CD4-positive, alpha-beta memory T cell (primary cell): ENCODE measurements around the gene CPPED1. TPM values are rescaled to one million over a fixed set of nuclear protein-coding genes. Genes with fewer than 3 reads are reported as not detected.

Source experiments
- CTCF ChIA-PET: fragments of 350-600 bp; sonication (Branson Sonifier 250); formaldehyde crosslinking; loops from one replicate; lab custom pipeline; 2021; ENCODE audit warnings: inconsistent platforms; ENCODE audit not compliant: partially characterized antibody; lab: Charles Lee
- POLR2A ChIA-PET: fragments of 350-600 bp; sonication (Branson Sonifier 250); formaldehyde crosslinking; loops from one replicate; lab custom pipeline; 2021; ENCODE audit not compliant: partially characterized antibody; lab: Charles Lee
- DNase-seq, 5 donors: peaks; one replicate each; pipeline versions ENCODE4 v3.0.0 to v3.0.0-alpha.2; 2020 to 2022; ENCODE audit warnings: mixed read lengths in 1 of 5
- H3K27ac ChIP-seq: one replicate; pipeline ENCODE4 v1.7.0; 2013; ENCODE audit warnings: low read depth, low read length
- H3K27me3 ChIP-seq: 2 replicates; pipeline ENCODE4 v1.7.0; 2013; ENCODE audit warnings: mild to moderate bottlenecking, low read length, moderate library complexity; ENCODE audit not compliant: insufficient read depth
- H3K36me3 ChIP-seq: 2 replicates; pipeline ENCODE4 v1.7.0; 2013; ENCODE audit warnings: mild to moderate bottlenecking, low read length, moderate library complexity; ENCODE audit not compliant: insufficient read depth
- H3K4me1 ChIP-seq: 2 replicates; pipeline ENCODE4 v1.7.0; 2013; ENCODE audit warnings: mild to moderate bottlenecking, low read length, moderate library complexity; ENCODE audit not compliant: insufficient read depth
- H3K4me3 ChIP-seq, 2 donors: one replicate each; pipeline ENCODE4 v1.7.0; 2013; ENCODE audit warnings: low read length in 2 of 2, mild to moderate bottlenecking in 1 of 2
- H3K9me3 ChIP-seq, 2 donors: one replicate each; pipeline ENCODE4 v1.7.0; 2013; ENCODE audit warnings: low read length in 2 of 2, control low read depth in 1 of 2; ENCODE audit not compliant: control insufficient read depth in 1 of 2
- H3K27ac Mint-ChIP-seq, 7 donors: one replicate each; pipeline ENCODE4 v1.8.0; 2020 to 2021; ENCODE audit warnings: mixed read lengths in 7 of 7, mild to moderate bottlenecking in 6 of 7, inconsistent platforms in 3 of 7, moderate library complexity in 3 of 7
- H3K27me3 Mint-ChIP-seq, 2 donors: one replicate each; pipeline ENCODE4 v1.8.0; 2020 to 2021; ENCODE audit warnings: mixed read lengths in 2 of 2
- H3K36me3 Mint-ChIP-seq, 2 donors: one replicate each; pipeline ENCODE4 v1.8.0; 2020 to 2021; ENCODE audit warnings: mixed read lengths in 2 of 2, inconsistent platforms in 1 of 2, mild to moderate bottlenecking in 1 of 2
- H3K4me1 Mint-ChIP-seq, 4 donors: one replicate each; pipeline ENCODE4 v1.8.0; 2020 to 2021; ENCODE audit warnings: mixed read lengths in 4 of 4, mild to moderate bottlenecking in 1 of 4
- H3K4me3 Mint-ChIP-seq, 8 donors: one replicate each; pipeline ENCODE4 v1.8.0; 2020 to 2021; ENCODE audit warnings: mixed read lengths in 8 of 8, mild to moderate bottlenecking in 7 of 8, moderate library complexity in 6 of 8, inconsistent platforms in 3 of 8
- H3K9me3 Mint-ChIP-seq, 8 donors: one replicate each; pipeline ENCODE4 v1.8.0; 2020 to 2021; ENCODE audit warnings: mixed read lengths in 8 of 8, mild to moderate bottlenecking in 5 of 8, inconsistent platforms in 3 of 8, moderate library complexity in 1 of 8
- intact Hi-C: fragments of 100-400 bp; cut with micrococcal nuclease; formaldehyde crosslinking; loops from one replicate; pipeline ENCODE4 v1.15.1; 2023
- polyA plus RNA-seq, 2 donors: library from polyadenylated mRNA; unstranded; fragments of 300-500 nt; fragmentation: Illumina TruSeq; gene quantifications; one replicate each; pipeline ENCODE4 v1.2.3, GENCODE V29; 2021
- total RNA-seq, 2 experiments: library from RNA; stranded (reverse); gene quantifications; one replicate each; pipeline ENCODE4 v1.2.3, GENCODE V29; 2021

CPPED1 gene
- total and polyA plus RNA-seq, 4 experiments from 2014 or later: 7.6 to 12.2 (median 8.9) TPM

DNA sequence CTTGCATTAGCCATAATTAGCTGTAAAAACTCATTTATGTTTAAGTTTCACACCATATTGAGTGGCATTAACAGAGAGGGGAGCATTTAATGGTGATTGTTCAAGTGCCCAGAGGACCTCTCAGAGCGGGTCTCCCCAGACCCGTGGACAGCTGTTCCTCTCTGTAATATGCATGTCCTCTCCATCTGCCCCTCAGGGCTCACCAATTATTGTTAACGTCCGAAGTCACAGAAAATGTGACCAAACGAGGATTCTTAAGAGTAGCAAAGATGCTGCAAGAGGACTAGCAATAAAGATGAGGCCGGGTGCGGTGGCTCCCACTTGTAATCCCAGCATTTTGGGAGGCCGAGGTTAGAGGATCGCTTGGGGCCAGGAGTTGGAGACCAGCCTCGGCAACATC, 130.2 kb downstream of the CPPED1 start:
- ChIA-PET POLR2A (no interaction called here), CTCF (no interaction called here)
- H3K4me3 Mint-ChIP-seq: no peak overlapping the region
- no peak overlapping the region for H3K4me3 ChIP-seq
- H3K9me3 Mint-ChIP-seq: peaks cover 2 to 25% (median 12%) of the 10 kb centered on the region in 8 donors
- no peaks in the 10 kb centered on the region for H3K36me3 ChIP-seq
- H3K27me3 Mint-ChIP-seq: no peaks in the 10 kb centered on the region
- H3K36me3 Mint-ChIP-seq: peaks cover 27 to 33% of the 10 kb centered on the region in 2 donors
- peaks cover 5% of the 10 kb centered on the region for H3K4me1 ChIP-seq
- no peak for DNase-seq
- H3K9me3 ChIP-seq: peaks cover 0 to 5% of the 10 kb centered on the region in 2 donors
- no peaks in the 10 kb centered on the region for H3K27me3 ChIP-seq
- H3K4me1 Mint-ChIP-seq: peaks cover 8 to 19% (median 15%) of the 10 kb centered on the region in 4 donors
- H3K27ac Mint-ChIP-seq: no peak overlapping the region
- intact Hi-C loops: no loop called here
- no peak overlapping the region for H3K27ac ChIP-seq

DNA sequence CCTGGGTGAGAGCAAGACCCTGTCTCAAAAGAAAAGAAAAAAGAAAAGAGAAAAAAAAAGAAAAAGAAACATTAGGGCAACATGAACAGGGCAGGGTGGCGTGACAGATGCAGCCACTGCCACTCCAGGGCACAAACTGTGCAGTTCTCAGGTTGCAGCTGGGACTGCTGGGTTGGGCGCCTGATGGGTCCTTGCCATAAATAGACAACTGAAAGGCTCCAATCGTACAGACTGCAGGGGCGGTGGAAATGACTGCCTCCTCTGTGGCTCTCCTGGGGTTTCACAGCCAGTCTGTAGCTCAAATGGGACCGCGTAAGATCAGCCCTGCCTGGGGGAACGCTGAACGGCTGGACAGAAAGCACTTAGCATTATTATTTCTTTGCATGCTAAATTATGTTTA, 130.7 kb downstream of the CPPED1 start:
- Histone ChIP-seq H3K4me1 (peaks cover 5% of the 10 kb centered on the region), H3K9me3 (peaks cover 0 to 5% of the 10 kb centered on the region in 2 donors), H3K36me3 (no peaks in the 10 kb centered on the region), H3K27me3 (no peaks in the 10 kb centered on the region), H3K27ac (no peak overlapping the region), H3K4me3 (no peak overlapping the region)
- intact Hi-C loops: no loop called here
- DNase-seq: no peak
- POLR2A ChIA-PET: no interaction called here
- no peak overlapping the region for H3K27ac Mint-ChIP-seq
- H3K9me3 Mint-ChIP-seq: peaks cover 2 to 30% (median 14%) of the 10 kb centered on the region in 8 donors
- H3K4me3 Mint-ChIP-seq: no peak overlapping the region
- H3K27me3 Mint-ChIP-seq: no peaks in the 10 kb centered on the region
- CTCF ChIA-PET: no interaction called here
- H3K36me3 Mint-ChIP-seq: peaks cover 27 to 35% of the 10 kb centered on the region in 2 donors
- H3K4me1 Mint-ChIP-seq: peaks cover 8 to 15% (median 12%) of the 10 kb centered on the region in 4 donors

DNA sequence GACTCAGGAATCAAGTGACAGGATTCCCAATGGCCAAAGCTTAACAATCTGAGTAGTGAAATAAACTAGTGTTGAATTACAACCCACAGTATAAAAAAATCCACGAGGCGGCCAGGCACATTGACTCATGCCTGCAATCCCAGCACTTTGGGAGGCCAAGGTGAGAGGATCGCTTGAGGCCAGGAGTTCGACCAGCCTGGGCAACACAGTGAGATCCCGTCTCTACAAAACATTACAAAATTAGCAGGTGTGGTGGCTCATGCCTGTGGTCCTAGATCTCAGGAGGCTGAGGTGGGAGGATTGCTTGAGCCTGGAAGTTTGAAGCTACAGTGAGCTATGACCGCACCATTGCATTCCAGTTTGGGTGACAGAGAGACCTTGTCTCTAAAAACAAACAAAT, 133.8 kb downstream of the CPPED1 start:
- CTCF ChIA-PET: no interaction called here
- H3K36me3 ChIP-seq: no peaks in the 10 kb centered on the region
- no peak overlapping the region for H3K4me3 Mint-ChIP-seq
- H3K9me3 Mint-ChIP-seq: peaks cover 2 to 43% (median 32%) of the 10 kb centered on the region in 8 donors
- POLR2A ChIA-PET: no interaction called here
- H3K4me3 ChIP-seq: no peak overlapping the region
- H3K9me3 ChIP-seq: peaks cover 0 to 5% of the 10 kb centered on the region in 2 donors
- no peaks in the 10 kb centered on the region for H3K4me1 Mint-ChIP-seq
- no peaks in the 10 kb centered on the region for H3K27me3 ChIP-seq
- peaks cover 29 to 56% of the 10 kb centered on the region in 2 donors for H3K36me3 Mint-ChIP-seq
- DNase-seq: no peak
- H3K4me1 ChIP-seq: no peaks in the 10 kb centered on the region
- H3K27me3 Mint-ChIP-seq: no peaks in the 10 kb centered on the region
- H3K27ac Mint-ChIP-seq: no peak overlapping the region
- H3K27ac ChIP-seq: no peak overlapping the region
- intact Hi-C loops: no loop called here

DNA sequence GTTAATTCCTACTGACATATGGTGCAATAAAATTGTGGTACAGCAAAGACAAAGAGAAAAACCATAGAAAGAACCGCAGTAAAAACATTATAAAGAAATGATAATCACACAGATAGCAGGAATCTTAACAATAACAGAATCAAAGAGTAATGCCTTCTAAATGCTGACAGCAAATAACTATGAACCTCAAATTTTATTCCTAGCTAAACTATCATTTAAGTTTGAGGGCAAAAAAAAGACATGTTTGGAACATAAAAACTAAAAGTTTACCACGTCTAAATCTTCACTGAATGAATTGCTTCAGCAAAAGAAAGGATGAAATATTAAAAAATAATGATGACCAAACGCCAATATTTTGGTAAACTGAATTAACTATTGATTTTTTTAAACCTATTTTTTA, 135.8 kb downstream of the CPPED1 start:
- POLR2A ChIA-PET: no interaction called here
- DNase-seq: no peak
- CTCF ChIA-PET: no interaction called here
- Mint-ChIP-seq H3K4me1 (no peaks in the 10 kb centered on the region), H3K36me3 (peaks cover 44 to 73% of the 10 kb centered on the region in 2 donors), H3K27me3 (no peaks in the 10 kb centered on the region), H3K27ac (no peak overlapping the region), H3K9me3 (peaks cover 2 to 54% (median 34%) of the 10 kb centered on the region in 8 donors), H3K4me3 (no peak overlapping the region)
- H3K27ac ChIP-seq: no peak overlapping the region
- no peaks in the 10 kb centered on the region for H3K27me3 ChIP-seq
- peaks cover 0 to 5% of the 10 kb centered on the region in 2 donors for H3K9me3 ChIP-seq
- H3K4me3 ChIP-seq: no peak overlapping the region
- H3K4me1 ChIP-seq: no peaks in the 10 kb centered on the region
- no peaks in the 10 kb centered on the region for H3K36me3 ChIP-seq
- intact Hi-C loops: no loop called here

DNA sequence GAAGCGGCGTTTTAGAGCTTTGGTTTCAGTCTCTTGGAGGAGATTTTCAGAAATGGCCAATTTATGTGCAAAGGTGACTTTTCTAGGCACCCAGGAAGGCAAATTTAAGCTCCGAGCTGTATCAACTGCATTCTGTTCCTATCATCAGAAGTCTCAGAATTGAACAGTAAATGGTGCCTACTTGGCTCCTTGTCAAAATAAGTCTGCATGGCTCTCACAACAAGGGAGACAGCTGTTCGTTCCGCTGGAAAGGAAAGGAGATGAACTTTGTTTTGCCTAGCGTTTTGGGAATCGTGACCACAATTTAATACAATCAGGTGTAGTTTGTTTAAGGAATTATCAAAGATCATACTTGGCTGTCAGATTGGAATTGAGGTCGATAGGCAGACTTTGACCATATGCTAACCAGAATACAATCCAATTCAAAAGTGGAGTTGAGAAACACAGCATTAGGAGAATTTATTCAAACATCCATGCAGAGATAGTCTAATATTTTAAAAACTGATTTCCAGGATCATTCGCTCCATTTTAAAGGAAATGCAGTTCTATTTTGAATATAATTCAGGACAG, 139.4 kb downstream of the CPPED1 start:
- Histone ChIP-seq H3K27me3 (no peaks in the 10 kb centered on the region), H3K9me3 (peaks cover 0 to 5% of the 10 kb centered on the region in 2 donors), H3K4me3 (no peak overlapping the region), H3K36me3 (no peaks in the 10 kb centered on the region), H3K27ac (no peak overlapping the region), H3K4me1 (no peaks in the 10 kb centered on the region)
- H3K9me3 Mint-ChIP-seq: peaks cover 0 to 46% (median 35%) of the 10 kb centered on the region in 8 donors
- no peak overlapping the region for H3K4me3 Mint-ChIP-seq
- H3K27me3 Mint-ChIP-seq: no peaks in the 10 kb centered on the region
- no peak overlapping the region for H3K27ac Mint-ChIP-seq
- intact Hi-C loops: no loop called here
- CTCF ChIA-PET: no interaction called here
- no peak for DNase-seq
- H3K36me3 Mint-ChIP-seq: peaks cover 37 to 74% of the 10 kb centered on the region in 2 donors
- no peaks in the 10 kb centered on the region for H3K4me1 Mint-ChIP-seq
- POLR2A ChIA-PET: no interaction called here

DNA sequence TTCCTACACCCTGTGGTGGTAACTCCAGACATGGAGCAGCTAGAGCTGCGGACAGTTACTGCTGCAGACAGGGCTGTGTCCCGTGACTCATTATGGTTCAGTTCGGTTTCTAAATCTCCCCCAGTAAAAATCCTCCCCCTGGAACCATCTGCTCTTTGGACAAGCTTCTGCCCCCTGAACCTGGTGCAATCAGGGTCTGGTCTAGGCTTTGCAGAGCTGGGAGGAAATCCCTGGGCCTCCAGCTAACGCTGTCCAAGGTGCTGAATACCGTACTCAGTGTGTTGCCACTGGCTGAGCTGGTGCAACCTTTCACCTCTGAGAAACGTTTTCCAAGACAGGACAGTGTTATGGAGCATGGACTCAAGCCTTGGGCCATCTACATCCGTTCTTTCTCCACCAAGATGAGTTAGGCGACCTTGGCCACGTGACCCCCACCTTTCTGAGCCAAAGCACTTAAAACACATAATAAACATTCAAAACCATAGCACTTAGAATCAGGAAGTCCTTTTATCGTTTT, 142.0 kb downstream of the CPPED1 start:
- intact Hi-C loops: no loop called here
- DNase-seq: no peak
- H3K4me1 Mint-ChIP-seq: no peaks in the 10 kb centered on the region

DNA sequence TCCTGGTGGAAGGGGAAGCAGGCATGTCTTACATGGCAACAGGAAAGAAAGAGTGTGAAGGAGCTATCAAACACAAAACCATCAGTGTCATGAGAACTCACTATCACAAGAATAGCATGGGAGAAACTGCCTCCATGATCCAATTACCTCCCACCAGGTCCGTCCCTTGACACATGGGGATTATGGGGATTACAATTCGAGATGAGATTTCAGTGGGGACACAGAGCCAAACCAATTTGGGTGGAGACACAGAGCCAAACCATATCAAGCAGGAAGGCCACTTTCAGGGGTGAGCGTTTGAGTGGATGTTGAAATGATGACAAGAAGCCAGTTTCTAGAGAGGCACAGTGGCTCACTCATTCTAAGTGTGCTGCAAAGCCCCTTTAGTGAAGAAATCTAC, 143.8 kb downstream of the CPPED1 start:
- Mint-ChIP-seq H3K36me3 (peaks cover 28 to 49% of the 10 kb centered on the region in 2 donors), H3K9me3 (peaks cover 0 to 39% (median 22%) of the 10 kb centered on the region in 8 donors), H3K27me3 (peaks cover 0 to 2% of the 10 kb centered on the region in 2 donors), H3K27ac (no peak overlapping the region), H3K4me1 (no peaks in the 10 kb centered on the region), H3K4me3 (no peak overlapping the region)
- H3K27ac ChIP-seq: no peak overlapping the region
- ChIA-PET CTCF (no interaction called here), POLR2A (no interaction called here)
- no peak for DNase-seq
- H3K36me3 ChIP-seq: no peaks in the 10 kb centered on the region
- no peak overlapping the region for H3K4me3 ChIP-seq
- peaks cover 0 to 6% of the 10 kb centered on the region in 2 donors for H3K9me3 ChIP-seq
- intact Hi-C loops: no loop called here
- H3K27me3 ChIP-seq: no peaks in the 10 kb centered on the region
- H3K4me1 ChIP-seq: no peaks in the 10 kb centered on the region

More for the DNA sequence above, 142.0 kb downstream of the CPPED1 start:
- ChIA-PET POLR2A (no interaction called here), CTCF (no interaction called here)
- Histone ChIP-seq H3K36me3 (no peaks in the 10 kb centered on the region), H3K27me3 (no peaks in the 10 kb centered on the region), H3K4me3 (no peak overlapping the region), H3K9me3 (peaks cover 0 to 6% of the 10 kb centered on the region in 2 donors), H3K27ac (no peak overlapping the region), H3K4me1 (no peaks in the 10 kb centered on the region)
- peaks cover 0 to 40% (median 27%) of the 10 kb centered on the region in 8 donors for H3K9me3 Mint-ChIP-seq
- no peak overlapping the region for H3K27ac Mint-ChIP-seq
- no peak overlapping the region for H3K4me3 Mint-ChIP-seq
- H3K36me3 Mint-ChIP-seq: peaks cover 30 to 60% of the 10 kb centered on the region in 2 donors
- peaks cover 0 to 2% of the 10 kb centered on the region in 2 donors for H3K27me3 Mint-ChIP-seq
